ENCODE results near the gene SYT17.
A peak's percentile ranks its signal among the peaks of the same experiment; 100 is the strongest.

The SYT17 gene

DNA sequence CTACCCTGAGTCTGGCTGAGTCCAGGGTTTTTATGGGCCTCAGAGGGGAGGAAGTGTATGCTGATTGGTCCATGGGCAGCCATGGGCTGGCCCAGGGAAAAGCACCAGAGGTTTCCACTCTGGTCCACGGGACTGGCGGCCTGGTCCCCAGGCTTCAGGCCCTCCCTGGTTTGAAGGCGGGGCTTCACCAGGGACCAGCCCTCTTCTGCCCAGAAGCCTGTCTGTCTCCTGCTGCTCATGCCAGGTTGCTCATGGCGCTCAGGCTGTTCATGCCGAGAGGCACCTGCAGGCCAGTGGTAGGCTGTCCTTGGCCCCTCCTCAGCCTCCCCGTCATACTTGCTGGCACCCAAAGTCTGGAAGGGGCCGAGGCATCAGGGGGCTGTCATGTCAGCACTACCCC lies 72.5 kb downstream of the SYT17 start:
- H3K4me3 ChIP-seq (ENCODE audit: low read length), result no peak overlapping the region
- TF ChIP-seq, protein P1, sequence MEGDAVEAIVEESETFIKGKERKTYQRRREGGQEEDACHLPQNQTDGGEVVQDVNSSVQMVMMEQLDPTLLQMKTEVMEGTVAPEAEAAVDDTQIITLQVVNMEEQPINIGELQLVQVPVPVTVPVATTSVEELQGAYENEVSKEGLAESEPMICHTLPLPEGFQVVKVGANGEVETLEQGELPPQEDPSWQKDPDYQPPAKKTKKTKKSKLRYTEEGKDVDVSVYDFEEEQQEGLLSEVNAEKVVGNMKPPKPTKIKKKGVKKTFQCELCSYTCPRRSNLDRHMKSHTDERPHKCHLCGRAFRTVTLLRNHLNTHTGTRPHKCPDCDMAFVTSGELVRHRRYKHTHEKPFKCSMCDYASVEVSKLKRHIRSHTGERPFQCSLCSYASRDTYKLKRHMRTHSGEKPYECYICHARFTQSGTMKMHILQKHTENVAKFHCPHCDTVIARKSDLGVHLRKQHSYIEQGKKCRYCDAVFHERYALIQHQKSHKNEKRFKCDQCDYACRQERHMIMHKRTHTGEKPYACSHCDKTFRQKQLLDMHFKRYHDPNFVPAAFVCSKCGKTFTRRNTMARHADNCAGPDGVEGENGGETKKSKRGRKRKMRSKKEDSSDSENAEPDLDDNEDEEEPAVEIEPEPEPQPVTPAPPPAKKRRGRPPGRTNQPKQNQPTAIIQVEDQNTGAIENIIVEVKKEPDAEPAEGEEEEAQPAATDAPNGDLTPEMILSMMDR (IDR thresholded peaks at IDR 0.05; ENCODE audit: insufficient read depth, low read depth, low read length, missing control alignments), result no peak
- DNase-seq (ENCODE audit: low read depth), result no peak

DNA sequence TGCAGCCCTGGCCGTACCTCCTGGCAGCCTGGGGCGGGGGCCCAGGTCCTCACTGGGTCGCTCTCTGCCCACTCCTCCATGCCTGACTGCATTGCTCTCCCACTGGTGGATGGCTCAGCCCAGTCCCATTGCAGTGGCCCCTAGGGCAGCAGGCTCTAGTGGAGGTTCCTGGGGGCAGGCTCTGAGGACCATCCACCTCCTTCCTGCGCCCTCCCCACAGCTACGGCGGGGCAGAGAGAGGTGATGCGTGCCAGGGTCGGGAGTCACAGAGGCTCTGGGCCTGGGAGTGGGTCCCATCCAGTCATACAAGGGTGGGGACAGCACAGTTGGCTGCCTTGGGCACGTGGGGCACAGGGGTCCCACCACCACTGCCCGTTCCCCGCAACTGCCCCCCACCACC lies 73.5 kb downstream of the SYT17 start:
- no peak overlapping the region for H3K4me3 ChIP-seq (ENCODE audit: low read length)
- no peak for DNase-seq (ENCODE audit: low read depth)
- TF ChIP-seq, protein P1 (IDR thresholded peaks at IDR 0.05; ENCODE audit: insufficient read depth, low read depth, low read length, missing control alignments), result no peak

DNA sequence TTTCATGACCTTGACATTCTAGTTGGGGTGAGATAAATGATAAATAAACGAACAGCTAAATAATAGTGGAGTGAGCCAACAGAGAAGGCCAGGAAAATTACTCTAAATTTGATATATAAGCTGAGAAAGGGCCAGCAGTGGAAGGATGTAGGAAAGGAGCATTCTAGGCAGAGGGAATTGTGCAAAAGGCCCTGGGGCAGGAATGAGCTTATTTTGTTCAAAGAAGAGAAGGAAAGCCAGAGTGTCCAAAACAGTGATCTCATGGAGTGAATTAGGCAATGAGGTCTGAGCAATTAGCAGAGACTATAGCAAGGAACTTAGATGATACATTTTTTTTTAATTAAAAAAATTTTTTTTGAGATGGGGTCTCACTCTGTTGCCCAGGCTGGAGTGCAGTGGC lies 74.1 kb downstream of the SYT17 start:
- no peak overlapping the region for H3K4me3 ChIP-seq (ENCODE audit: low read length)
- TF ChIP-seq, protein P1 (IDR thresholded peaks at IDR 0.05; ENCODE audit: insufficient read depth, low read depth, low read length, missing control alignments), result no peak
- peak; percentile 39 for DNase-seq (ENCODE audit: low read depth)

DNA sequence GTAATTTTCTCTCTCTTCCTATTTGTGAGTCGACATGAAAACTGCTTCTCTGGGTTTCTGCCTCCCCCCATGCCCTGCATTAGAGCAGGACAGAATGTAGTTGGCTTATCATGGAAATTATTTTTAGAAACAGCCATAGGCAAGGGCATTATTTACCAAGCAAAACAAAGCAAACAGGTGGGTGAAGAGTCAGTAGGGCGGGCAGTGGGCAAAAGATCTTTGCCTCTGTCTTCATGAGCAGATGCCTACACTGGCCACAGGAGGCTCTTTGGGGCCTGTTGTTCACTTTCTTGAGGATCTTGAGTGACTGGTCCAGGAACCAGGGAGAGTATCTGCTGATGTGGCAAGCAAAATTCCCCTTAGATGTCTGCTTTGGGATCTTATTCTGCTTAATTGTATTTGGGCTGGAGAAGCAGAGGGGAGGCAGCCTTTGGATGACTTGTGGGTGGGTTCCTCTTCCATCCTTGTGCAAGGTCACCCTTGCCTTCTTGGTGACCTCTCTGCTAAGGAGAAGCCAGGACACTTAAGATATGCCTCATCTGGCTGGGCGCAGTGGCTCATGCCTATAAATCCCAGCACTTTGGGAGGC lies 75.0 kb downstream of the SYT17 start:
- no peak overlapping the region for H3K4me3 ChIP-seq (ENCODE audit: low read length)
- TF ChIP-seq, protein P1 (IDR thresholded peaks at IDR 0.05; ENCODE audit: insufficient read depth, low read depth, low read length, missing control alignments), result no peak
- no peak for DNase-seq (ENCODE audit: low read depth)

DNA sequence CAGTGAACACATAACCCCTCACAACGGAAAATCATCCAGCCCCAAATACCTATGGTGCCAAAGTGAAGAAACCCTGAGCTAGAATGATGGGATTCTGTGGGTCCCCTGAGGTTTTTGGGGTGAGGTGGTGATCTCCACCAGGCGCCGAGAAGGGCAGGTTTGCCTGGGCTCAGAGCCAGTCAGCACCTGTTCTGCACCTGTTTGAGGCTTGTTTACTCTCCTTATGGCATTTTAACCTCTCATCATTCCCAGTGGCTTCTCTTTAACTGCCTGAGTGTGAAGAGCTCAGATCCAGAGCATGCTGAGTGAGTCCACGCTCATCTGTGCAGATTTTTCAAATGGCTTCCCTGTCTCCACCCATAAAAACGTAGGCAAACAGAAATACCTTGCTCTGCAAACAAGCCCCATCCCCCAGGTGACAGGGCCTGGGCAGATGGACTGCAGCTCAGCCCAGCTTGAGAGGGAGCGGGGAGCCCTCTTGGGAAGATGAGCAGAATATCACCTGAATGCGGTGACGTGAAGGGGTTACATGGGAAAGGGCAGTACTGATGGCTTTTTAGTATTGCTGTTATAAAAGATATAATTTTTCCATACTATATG lies 77.4 kb downstream of the SYT17 start:
- TF ChIP-seq, protein P1 (IDR thresholded peaks at IDR 0.05; ENCODE audit: insufficient read depth, low read depth, low read length, missing control alignments), result no peak
- no peak overlapping the region for H3K4me3 ChIP-seq (ENCODE audit: low read length)
- DNase-seq (ENCODE audit: low read depth), result no peak

DNA sequence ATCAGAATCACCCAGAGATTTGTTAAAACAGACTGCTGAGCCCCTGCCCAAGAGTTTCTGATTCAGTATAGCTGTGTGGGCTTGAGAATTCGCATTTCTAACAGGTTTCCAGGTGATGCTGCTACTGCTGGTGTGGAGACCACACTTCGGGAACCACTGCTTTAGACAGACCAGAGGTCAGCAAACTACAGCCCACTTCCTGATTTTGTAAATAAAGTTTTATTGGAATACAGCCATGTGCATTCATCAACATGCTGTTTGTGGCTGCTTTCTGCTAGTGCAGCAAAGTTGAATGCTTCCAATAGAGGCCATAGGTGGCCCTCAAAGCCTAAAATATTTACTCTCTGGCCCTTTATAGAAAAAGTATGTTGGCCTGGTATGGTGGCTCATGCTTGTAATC lies 84.9 kb downstream of the SYT17 start:
- DNase-seq (ENCODE audit: low read depth), result no peak
- TF ChIP-seq, protein P1 (IDR thresholded peaks at IDR 0.05; ENCODE audit: insufficient read depth, low read depth, low read length, missing control alignments), result no peak
- no peak overlapping the region for H3K4me3 ChIP-seq (ENCODE audit: low read length)

DNA sequence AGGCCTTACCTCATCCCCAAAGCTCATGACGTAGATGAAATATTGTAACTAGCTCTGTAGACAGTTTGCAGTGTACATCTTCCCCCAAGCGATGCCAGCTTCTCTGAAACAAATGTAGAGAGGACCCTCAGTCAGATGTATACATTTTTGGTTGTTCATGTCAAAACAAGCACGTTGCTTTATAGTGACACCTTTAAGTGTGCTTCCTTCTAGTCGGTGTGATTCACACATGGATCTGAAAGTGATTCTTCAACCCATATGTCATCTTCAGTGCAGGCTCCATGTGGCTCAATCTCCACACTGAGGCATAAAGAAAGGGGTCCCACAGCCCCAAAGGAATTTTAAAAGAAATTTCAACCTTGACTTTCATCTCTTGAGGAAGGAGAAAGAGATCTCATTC lies 86.6 kb downstream of the SYT17 start:
- no peak for DNase-seq (ENCODE audit: low read depth)
- H3K4me3 ChIP-seq (ENCODE audit: low read length), result no peak overlapping the region
- TF ChIP-seq, protein P1 (IDR thresholded peaks at IDR 0.05; ENCODE audit: insufficient read depth, low read depth, low read length, missing control alignments), result no peak

Data from epithelial cell of esophagus (primary cell).